Adrenal gland (tissue), 12 donors: ENCODE data around the gene RRBP1. TPM values are rescaled to one million over a fixed set of nuclear protein-coding genes. Genes with fewer than 3 reads are reported as not detected.

ENCODE experiments used
- DNase-seq, 7 donors: peaks; one replicate each; pipeline ENCODE4 v3.0.0-alpha.2; 2019 to 2020
- H3K27ac ChIP-seq, 5 donors: fragments of 200-600 bp; sonication (generic) in 4 of 5; 1 replicate in 3 of 5; 2 replicates in 2 of 5; pipeline versions ENCODE4 v1.5.1 to v1.8.0; 2016 to 2020; ENCODE audit warnings: mild to moderate bottlenecking in 1 of 5
- H3K27me3 ChIP-seq: fragments of 200-600 bp; 2 replicates; pipeline ENCODE4 v1.8.0; 2021
- H3K36me3 ChIP-seq, 2 donors: fragments of 200-600 bp; replicated peaks in 1 of 2; 1 replicate in 1 of 2; 2 replicates in 1 of 2; pipeline versions ENCODE4 v1.5.1 to v1.8.0; 2018 to 2022
- H3K4me1 ChIP-seq, 2 donors: fragments of 200-600 bp; replicated peaks in 1 of 2; 1 replicate in 1 of 2; 2 replicates in 1 of 2; pipeline versions ENCODE4 v1.5.1 to v1.8.0; 2018 to 2021
- H3K4me3 ChIP-seq, 4 donors: fragments of 200-600 bp; sonication (generic) in 3 of 4; one replicate each; pipeline ENCODE4 v1.5.1; 2016 to 2018
- H3K9me3 ChIP-seq, 3 donors: fragments of 200-600 bp; sonication (generic) in 1 of 3; replicated peaks in 1 of 3; 1 replicate in 2 of 3; 2 replicates in 1 of 3; pipeline versions ENCODE4 v1.5.1 to v1.8.0; 2016 to 2021
- POLR2A ChIP-seq, 2 donors: fragments of 450-650 bp; IDR thresholded peaks; one replicate each; pipeline ENCODE4 v1.6.1; 2017; ENCODE audit warnings: antibody characterized with exemption in 2 of 2, mild to moderate bottlenecking in 2 of 2, moderate library complexity in 1 of 2
- WGBS, 4 donors: extraction: QIAGEN DNeasy Blood & Tissue Kit in 2 of 4; methylation state at CpG; one replicate each; pipeline versions ENCODE4 v1.1.5 to v1.1.7; 2013 to 2017; 5-methylcytosine and 5-hydroxymethylcytosine counted together
- intact Hi-C, 2 donors: fragments of 100-400 bp; cut with DNase I; formaldehyde crosslinking; loops; one replicate each; pipeline versions ENCODE4 v1.14.1 to v1.15.0; 2022 to 2023
- polyA plus RNA-seq, 3 donors: library from polyadenylated mRNA; stranded (reverse); fragments of 200-250 nt in 2 of 3; fragments of 350-450 nt in 1 of 3; fragmentation: Illumina TruSeq in 1 of 3; extraction: RNeasy Lipid Tissue Mini Kit (QIAGEN cat#74804) in 1 of 3; gene quantifications; one replicate each; pipeline ENCODE4 v1.2.3, GENCODE V29; 2013 to 2014
- total RNA-seq, 9 donors: library from RNA; depleted of rRNA in 4 of 9; stranded (reverse); fragments of >200 nt in 4 of 9; fragments of 120-200 nt in 1 of 9; fragmentation: NEBNext Ultra II Directional in 1 of 9; extraction: Animal tissue kit (Norgen Biotek cat#: 25700) in 1 of 9; gene quantifications; one replicate each; pipeline versions ENCODE4 v1.1.0 to v1.2.4, GENCODE V29; 2013 to 2023
- TF ChIP-seq, protein P1 (sequence below), 6 experiments: fragments of 450-650 bp in 4 of 6; fragments of 200-600 bp in 2 of 6; sonication (generic) in 1 of 6; IDR thresholded peaks; 1 replicate in 5 of 6; 2 replicates in 1 of 6; pipeline versions ENCODE4 v1.5.1 to v1.8.0; 2016 to 2021; ENCODE audit warnings: antibody characterized with exemption in 6 of 6, mild to moderate bottlenecking in 2 of 6, moderate library complexity in 1 of 6
- donor health status: healthy with polysubstance abuse.
- donor health status: Bipolar disorder and iron deficiency.
- donor health status: DM: yes; HTN: yes; CAD: no.
- donor health status: DM: no; HTN: no; CAD: no.
- donor health status: DM: no; HTN: no; CAD: no.
- donor health status: DM: yes; HTN: yes; CAD: no.

RRBP1 gene
- total and polyA plus RNA-seq, 12 donors: 73.9 to 261 (median 122) TPM

DNA sequence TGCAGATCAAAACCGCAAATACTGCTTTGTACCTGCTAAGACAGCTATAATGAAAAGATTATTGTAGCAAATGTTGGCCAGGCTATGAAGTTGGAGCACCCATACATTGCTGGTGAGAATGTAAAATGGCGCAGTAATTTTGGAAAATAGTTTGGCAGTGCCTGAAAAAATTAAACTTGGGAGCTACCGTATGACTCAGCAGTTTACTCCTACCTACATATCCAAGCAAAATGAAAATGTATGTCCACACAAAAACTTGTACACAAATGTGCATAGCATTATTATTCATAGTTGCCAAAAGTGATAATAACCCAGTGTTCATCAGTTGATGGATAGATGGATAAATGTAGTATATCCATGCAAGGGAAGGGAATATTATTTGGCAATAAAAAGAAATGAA, 98.9 kb downstream of the RRBP1 start:
- intact Hi-C loops: no loop called here
- H3K27ac ChIP-seq: peak overlapping the region in 1 of 5 donors; percentile 10

GRCh38 chr20:17580895-17581294, 101.1 kb downstream of the RRBP1 start:
- H3K9me3 ChIP-seq: no peaks in the 10 kb centered on the region
- intact Hi-C loops: no loop called here
- peaks cover 4 to 38% of the 10 kb centered on the region in 2 donors for H3K4me1 ChIP-seq
- H3K27ac ChIP-seq: no peak overlapping the region
- no peaks in the 10 kb centered on the region for H3K27me3 ChIP-seq
- no peak for DNase-seq
- no peak overlapping the region for H3K4me3 ChIP-seq
- H3K36me3 ChIP-seq: no peaks in the 10 kb centered on the region
- 92 to 97% (median 94%) methylated on average over 2 of the region's 2 CpGs for WGBS, 4 donors
- no peak for TF ChIP-seq POLR2A (IDR thresholded peaks at IDR 0.05)
- TF ChIP-seq, protein P1, sequence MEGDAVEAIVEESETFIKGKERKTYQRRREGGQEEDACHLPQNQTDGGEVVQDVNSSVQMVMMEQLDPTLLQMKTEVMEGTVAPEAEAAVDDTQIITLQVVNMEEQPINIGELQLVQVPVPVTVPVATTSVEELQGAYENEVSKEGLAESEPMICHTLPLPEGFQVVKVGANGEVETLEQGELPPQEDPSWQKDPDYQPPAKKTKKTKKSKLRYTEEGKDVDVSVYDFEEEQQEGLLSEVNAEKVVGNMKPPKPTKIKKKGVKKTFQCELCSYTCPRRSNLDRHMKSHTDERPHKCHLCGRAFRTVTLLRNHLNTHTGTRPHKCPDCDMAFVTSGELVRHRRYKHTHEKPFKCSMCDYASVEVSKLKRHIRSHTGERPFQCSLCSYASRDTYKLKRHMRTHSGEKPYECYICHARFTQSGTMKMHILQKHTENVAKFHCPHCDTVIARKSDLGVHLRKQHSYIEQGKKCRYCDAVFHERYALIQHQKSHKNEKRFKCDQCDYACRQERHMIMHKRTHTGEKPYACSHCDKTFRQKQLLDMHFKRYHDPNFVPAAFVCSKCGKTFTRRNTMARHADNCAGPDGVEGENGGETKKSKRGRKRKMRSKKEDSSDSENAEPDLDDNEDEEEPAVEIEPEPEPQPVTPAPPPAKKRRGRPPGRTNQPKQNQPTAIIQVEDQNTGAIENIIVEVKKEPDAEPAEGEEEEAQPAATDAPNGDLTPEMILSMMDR (IDR thresholded peaks at IDR 0.05): no peak

More for the DNA sequence above, 98.9 kb downstream of the RRBP1 start:
- H3K36me3 ChIP-seq: no peaks in the 10 kb centered on the region
- H3K9me3 ChIP-seq: no peaks in the 10 kb centered on the region
- peaks cover 0 to 41% of the 10 kb centered on the region in 2 donors for H3K4me1 ChIP-seq
- TF ChIP-seq, protein P1 (IDR thresholded peaks at IDR 0.05): no peak
- no peak for TF ChIP-seq POLR2A (IDR thresholded peaks at IDR 0.05)
- H3K27me3 ChIP-seq: no peaks in the 10 kb centered on the region
- 96 to 98% (median 97%) methylated on average over 3 of the region's 3 CpGs for WGBS, 4 donors
- no peak for DNase-seq
- no peak overlapping the region for H3K4me3 ChIP-seq

DNA sequence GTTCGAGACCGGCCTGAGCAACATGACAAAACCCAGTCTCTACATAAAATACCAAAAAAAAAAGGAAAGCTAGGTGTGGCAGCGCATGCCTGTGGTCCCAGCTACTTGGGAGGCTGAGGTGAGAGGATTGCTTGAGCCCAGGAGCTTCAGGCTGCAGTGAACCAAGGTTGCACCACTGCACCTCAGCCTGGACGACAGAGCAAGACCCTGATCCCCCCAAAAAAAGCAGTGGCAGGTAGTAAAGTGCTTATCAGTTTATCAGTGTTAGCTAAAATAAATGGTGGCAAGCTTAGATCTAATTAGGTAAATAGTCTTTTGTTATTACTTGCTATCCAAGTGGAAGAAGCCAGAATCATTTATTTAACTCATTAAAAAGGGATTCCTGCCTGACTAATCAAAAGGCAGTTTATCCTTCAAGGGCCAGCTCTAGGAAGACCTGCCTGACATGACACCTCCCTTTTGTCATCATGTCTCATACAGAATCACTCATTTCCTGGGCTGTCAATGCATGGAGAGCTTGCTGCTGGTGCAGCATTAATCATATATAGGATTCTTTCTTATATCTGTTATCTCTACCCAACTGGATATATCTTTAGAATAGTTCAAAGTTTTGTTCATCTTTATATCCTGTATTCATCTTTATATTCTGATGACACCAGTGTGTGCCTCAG, 102.5 kb downstream of the RRBP1 start:
- Histone ChIP-seq H3K36me3 (no peaks in the 10 kb centered on the region), H3K27me3 (no peaks in the 10 kb centered on the region), H3K4me1 (peaks cover 4 to 30% of the 10 kb centered on the region in 2 donors), H3K4me3 (no peak overlapping the region), H3K9me3 (no peaks in the 10 kb centered on the region), H3K27ac (no peak overlapping the region)
- TF ChIP-seq, protein P1 (IDR thresholded peaks at IDR 0.05): no peak
- no peak for TF ChIP-seq POLR2A (IDR thresholded peaks at IDR 0.05)
- DNase-seq: no peak
- intact Hi-C loops: loop anchor here in 1 of 2 donors (5.0 kb wide), 1 partner anchor 33 kb away; no protein-coding TSS in a partner anchor
- WGBS, 4 donors: 83 to 93% (median 92%) methylated on average over 4 of the region's 4 CpGs

DNA sequence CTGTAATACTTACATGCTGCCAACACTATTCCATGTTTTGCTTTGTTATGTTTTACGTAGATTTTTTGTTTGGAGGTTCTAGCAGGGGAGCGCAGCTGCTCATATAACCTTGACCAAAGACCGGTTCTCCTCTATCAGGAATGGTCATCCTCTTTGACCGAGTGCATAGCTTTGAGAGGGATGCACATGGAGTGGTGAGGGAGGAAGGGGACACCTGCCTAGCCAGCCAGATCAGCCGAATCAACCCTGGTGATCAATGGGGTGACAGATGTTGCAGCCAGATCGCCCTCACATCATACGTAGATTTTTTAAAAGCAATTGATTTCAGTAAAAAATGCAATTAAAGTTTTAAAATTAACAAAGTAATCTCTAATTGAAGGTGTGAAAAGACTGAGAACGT, 105.8 kb downstream of the RRBP1 start:
- WGBS, 4 donors: 59 to 68% (median 65%) methylated on average over 8 of the region's 8 CpGs
- intact Hi-C loops: loop anchor here in 1 of 2 donors (5.0 kb wide), 1 partner anchor 36 kb away; no protein-coding TSS in a partner anchor
- H3K36me3 ChIP-seq: peaks cover 0 to 6% of the 10 kb centered on the region in 2 donors
- no peak overlapping the region for H3K4me3 ChIP-seq
- TF ChIP-seq POLR2A (IDR thresholded peaks at IDR 0.05): no peak
- TF ChIP-seq, protein P1 (IDR thresholded peaks at IDR 0.05): no peak
- no peaks in the 10 kb centered on the region for H3K27me3 ChIP-seq
- H3K9me3 ChIP-seq: no peaks in the 10 kb centered on the region
- no peak for DNase-seq
- H3K4me1 ChIP-seq: peaks cover 25 to 53% of the 10 kb centered on the region in 2 donors
- H3K27ac ChIP-seq: no peak overlapping the region
